ENCODE measurements around the gene AFAP1L1.

- TF ChIP-seq CTCF (IDR thresholded peaks at IDR 0.05) (no peak), EZH2phosphoT487 (IDR thresholded peaks at IDR 0.05) (no peak), EZH2 (IDR thresholded peaks at IDR 0.05) (no peak)
Measured at GRCh38 chr5:149340920-149341319, 69.3 kb downstream of the AFAP1L1 start.

Measured in neural progenitor cell (in vitro differentiated cells).